Type B pancreatic cell (in vitro differentiated cells): ENCODE data around the gene LSM12. TPM values are rescaled to one million over a fixed set of nuclear protein-coding genes. Genes with fewer than 3 reads are reported as not detected.
A peak's percentile ranks its signal among the peaks of the same experiment; 100 is the strongest.

ENCODE experiments used
- DNase-seq: peaks from one replicate; pipeline ENCODE4 v3.0.0; 2021; ENCODE audit warnings: mixed read lengths; ENCODE audit not compliant: unreplicated experiment; ENCODE audit errors: extremely low spot score
- H3K27ac Mint-ChIP-seq: 2 replicates; pipeline ENCODE4 v1.8.0; 2021; ENCODE audit warnings: mild to moderate bottlenecking, mixed read lengths
- H3K27me3 Mint-ChIP-seq: 2 replicates; pipeline ENCODE4 v1.8.0; 2021; ENCODE audit warnings: mixed read lengths
- H3K36me3 Mint-ChIP-seq: 2 replicates; pipeline ENCODE4 v1.8.0; 2021; ENCODE audit warnings: mixed read lengths
- H3K4me1 Mint-ChIP-seq: one replicate; pipeline ENCODE4 v1.8.0; 2021; ENCODE audit warnings: mixed read lengths; ENCODE audit not compliant: unreplicated experiment
- H3K4me3 Mint-ChIP-seq: 2 replicates; pipeline ENCODE4 v1.8.0; 2021; ENCODE audit warnings: mild to moderate bottlenecking, mixed read lengths
- H3K9me3 Mint-ChIP-seq: 2 replicates; pipeline ENCODE4 v1.8.0; 2021; ENCODE audit warnings: mixed read lengths
- total RNA-seq: library from RNA; stranded (reverse); gene quantifications from 2 replicates; pipeline ENCODE4 v1.2.1, GENCODE V29; 2021; ENCODE audit warnings: low replicate concordance
- TF ChIP-seq, protein P1 (sequence below): fragments of 200-600 bp; sonication (generic); conservative IDR thresholded peaks from 2 replicates; pipeline ENCODE4 v1.5.0; 2021; ENCODE audit warnings: antibody characterized with exemption, mild to moderate bottlenecking

LSM12 gene
- total RNA-seq, 1 donor from 2014 or later, result 50.6 TPM

DNA sequence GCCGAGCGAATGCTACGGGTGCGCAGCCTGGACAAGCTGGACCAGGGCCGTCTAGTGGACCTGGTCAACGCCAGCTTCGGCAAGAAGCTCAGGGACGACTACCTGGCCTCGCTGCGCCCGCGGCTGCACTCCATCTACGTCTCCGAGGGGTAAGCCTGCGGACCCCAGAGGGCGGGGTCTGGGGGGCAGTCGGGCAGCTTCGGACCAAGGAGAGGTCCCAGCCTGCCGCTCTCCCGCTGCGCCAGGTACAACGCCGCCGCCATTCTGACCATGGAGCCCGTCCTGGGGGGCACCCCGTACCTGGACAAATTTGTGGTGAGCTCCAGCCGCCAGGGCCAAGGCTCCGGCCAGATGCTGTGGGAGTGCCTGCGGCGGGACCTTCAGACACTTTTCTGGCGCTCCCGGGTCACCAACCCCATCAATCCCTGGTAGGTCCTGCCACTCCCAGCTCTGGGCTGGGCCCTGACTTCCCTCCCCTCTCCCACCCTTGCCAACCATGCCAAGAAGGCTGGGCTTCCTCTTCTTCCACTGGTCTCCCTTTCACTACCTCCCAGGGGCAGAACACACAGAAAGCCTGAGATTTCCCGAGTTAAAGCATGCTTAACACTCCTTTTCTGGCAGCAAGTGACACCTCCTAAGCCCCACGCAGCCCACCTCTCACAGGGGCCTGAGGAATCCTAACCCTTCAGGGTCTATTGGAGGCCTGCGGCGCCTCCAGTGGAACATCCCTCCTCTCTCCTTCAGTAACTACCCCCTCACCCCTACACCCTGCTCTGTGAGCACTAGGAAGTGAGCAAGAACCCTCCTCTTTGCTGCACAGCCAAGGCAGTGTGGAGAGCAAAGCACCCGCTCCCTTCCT lies 58.9 kb downstream of the LSM12 start:
- TF ChIP-seq, protein P1, sequence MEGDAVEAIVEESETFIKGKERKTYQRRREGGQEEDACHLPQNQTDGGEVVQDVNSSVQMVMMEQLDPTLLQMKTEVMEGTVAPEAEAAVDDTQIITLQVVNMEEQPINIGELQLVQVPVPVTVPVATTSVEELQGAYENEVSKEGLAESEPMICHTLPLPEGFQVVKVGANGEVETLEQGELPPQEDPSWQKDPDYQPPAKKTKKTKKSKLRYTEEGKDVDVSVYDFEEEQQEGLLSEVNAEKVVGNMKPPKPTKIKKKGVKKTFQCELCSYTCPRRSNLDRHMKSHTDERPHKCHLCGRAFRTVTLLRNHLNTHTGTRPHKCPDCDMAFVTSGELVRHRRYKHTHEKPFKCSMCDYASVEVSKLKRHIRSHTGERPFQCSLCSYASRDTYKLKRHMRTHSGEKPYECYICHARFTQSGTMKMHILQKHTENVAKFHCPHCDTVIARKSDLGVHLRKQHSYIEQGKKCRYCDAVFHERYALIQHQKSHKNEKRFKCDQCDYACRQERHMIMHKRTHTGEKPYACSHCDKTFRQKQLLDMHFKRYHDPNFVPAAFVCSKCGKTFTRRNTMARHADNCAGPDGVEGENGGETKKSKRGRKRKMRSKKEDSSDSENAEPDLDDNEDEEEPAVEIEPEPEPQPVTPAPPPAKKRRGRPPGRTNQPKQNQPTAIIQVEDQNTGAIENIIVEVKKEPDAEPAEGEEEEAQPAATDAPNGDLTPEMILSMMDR, result peak; percentile 6
- Mint-ChIP-seq H3K4me1 (peaks cover 18% of the 10 kb centered on the region), H3K9me3 (no peaks in the 10 kb centered on the region), H3K36me3 (peaks cover 9% of the 10 kb centered on the region), H3K4me3 (peak overlapping the region; percentile 90), H3K27me3 (peaks cover 39% of the 10 kb centered on the region), H3K27ac (peak overlapping the region; percentile 77)
- DNase-seq, result no peak

DNA sequence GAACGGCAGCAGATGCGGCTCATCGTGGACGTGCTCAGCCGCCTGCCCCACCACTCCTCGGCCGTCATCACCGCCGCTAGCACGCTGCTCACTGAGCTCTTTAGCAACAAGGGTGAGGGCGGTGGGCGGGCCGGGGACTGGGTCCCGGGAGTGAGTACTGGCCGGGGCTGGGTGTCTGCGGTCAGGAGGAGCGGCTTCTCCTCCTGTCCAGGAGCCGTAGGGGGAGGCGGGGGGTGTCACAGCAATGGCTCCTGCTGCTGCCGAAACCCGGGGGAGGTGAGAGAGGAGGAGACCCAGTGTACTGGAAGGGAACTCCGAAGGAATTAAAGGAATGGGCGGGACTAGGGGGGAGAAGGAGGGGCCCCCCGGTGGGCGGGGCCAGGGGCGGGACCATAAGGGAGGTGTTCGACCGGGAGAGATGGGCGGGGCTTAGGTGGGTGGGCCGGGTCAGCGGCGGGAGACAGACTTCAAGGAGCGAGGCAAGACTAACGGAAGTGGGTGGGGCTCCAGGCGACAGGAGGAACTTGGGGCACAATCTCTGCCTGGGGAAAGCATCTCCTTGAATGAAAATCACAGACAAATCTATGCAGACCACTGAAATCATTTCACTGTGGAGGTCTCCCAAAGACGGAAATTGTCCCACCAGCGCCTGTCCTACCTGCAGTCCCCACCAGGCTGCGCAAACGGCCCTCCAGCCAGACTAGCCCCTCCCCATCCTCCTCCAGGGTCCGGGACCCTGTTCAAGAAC lies 59.7 kb downstream of the LSM12 start:
- Mint-ChIP-seq H3K27ac (peak overlapping the region; percentile 77), H3K4me3 (peak overlapping the region; percentile 90), H3K36me3 (peaks cover 9% of the 10 kb centered on the region), H3K9me3 (no peaks in the 10 kb centered on the region), H3K4me1 (peaks cover 18% of the 10 kb centered on the region), H3K27me3 (peaks cover 45% of the 10 kb centered on the region)
- DNase-seq, result peak; percentile 95
- TF ChIP-seq, protein P1, result peak; percentile 84

DNA sequence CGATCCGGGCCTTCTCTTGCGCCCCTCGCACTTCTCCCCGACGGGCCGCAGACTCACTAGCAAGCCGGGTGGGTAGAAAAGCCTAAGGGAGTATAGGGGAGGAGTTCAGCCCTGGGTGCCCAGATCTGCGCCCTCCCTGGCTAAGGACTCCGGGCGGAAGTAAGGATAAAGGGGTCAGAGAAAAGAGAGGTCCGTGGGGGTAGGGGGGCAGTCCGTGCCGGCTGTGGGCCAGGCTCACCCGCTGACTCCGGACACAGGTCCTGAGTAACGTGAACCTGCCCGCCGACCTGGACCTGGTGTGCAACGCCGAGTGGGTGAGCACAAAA lies 60.2 kb downstream of the LSM12 start:
- Mint-ChIP-seq H3K27me3 (peaks cover 50% of the 10 kb centered on the region), H3K27ac (peak overlapping the region; percentile 77)
- DNase-seq, result no peak

DNA sequence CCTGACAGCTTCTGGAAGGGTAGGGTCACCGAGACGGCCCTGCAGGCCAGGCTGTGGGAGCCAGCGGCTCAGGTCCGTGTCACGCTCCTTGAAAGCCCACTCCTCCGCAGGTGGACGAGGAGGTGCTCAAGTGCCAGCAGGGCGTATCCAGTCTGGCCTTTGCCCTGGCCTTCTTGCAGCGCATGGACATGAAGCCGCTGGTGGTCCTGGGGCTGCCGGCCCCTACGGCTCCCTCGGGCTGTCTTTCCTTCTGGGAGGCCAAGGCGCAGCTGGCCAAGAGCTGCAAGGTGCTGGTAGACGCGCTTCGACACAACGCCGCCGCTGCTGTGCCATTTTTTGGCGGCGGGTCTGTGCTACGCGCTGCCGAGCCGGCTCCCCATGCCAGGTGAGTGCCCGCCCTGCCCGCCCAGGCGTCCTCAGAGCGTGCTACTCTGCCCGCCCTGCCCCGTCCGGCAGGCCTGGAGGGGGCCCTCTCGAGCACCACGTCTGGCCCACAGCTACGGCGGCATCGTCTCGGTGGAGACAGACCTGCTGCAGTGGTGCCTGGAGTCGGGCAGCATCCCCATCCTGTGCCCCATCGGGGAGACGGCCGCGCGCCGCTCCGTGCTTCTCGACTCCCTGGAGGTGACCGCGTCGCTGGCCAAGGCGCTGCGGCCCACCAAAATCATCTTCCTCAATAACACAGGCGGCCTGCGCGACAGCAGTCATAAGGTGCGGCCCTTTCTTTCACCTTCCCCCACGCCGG lies 60.8 kb downstream of the LSM12 start:
- TF ChIP-seq, protein P1, result peak; percentile 24
- DNase-seq, result no peak
- peak overlapping the region; percentile 90 for H3K4me3 Mint-ChIP-seq
- peak overlapping the region; percentile 77 for H3K27ac Mint-ChIP-seq
- peaks cover 13% of the 10 kb centered on the region for H3K4me1 Mint-ChIP-seq
- H3K9me3 Mint-ChIP-seq, result no peaks in the 10 kb centered on the region
- peaks cover 5% of the 10 kb centered on the region for H3K36me3 Mint-ChIP-seq
- H3K27me3 Mint-ChIP-seq, result peaks cover 54% of the 10 kb centered on the region

More for the DNA sequence above, 60.2 kb downstream of the LSM12 start:
- Mint-ChIP-seq H3K4me1 (peaks cover 13% of the 10 kb centered on the region), H3K9me3 (no peaks in the 10 kb centered on the region), H3K36me3 (peaks cover 6% of the 10 kb centered on the region), H3K4me3 (peak overlapping the region; percentile 90)
- TF ChIP-seq, protein P1, result no peak

DNA sequence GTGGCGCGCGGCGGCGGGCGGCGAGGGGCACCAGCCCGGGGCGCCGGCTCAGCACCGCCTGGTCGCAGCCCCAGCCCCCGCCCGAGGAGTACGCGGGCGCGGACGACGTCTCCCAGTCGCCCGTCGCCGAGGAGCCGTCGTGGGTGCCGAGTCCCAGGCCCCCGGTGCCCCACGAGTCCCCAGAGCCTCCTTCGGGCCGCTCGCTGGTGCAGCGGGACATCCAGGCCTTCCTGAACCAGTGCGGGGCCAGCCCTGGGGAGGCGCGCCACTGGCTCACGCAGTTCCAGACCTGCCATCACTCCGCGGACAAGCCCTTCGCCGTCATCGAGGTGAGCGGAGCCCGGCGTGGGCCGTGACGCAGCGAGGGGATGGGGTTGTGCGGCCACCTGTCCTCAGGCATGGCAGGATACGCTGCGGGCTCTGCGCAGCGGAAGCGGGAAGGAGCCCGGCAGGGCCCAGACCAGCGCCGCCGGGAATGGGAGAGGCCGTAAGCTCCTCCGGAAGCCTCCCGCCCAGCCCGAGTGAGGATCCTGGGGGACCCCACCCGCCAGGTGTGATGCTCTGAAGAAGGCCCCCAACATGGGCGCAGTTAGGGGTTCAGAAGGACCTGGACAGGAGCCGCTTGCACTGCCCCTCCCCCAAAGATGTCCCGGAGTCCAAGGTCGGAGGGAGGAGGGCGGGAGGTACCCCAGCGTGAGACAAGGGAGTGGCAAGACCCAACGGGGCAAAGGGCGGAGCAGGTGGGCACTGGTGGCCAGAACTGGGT lies 61.5 kb downstream of the LSM12 start:
- Mint-ChIP-seq H3K27me3 (peaks cover 59% of the 10 kb centered on the region), H3K36me3 (peaks cover 3% of the 10 kb centered on the region), H3K4me3 (peak overlapping the region; percentile 65), H3K4me1 (peaks cover 13% of the 10 kb centered on the region), H3K9me3 (no peaks in the 10 kb centered on the region), H3K27ac (no peak overlapping the region)
- DNase-seq, result no peak
- TF ChIP-seq, protein P1, result no peak
